Lower lobe of right lung (tissue), 2 donors: Measurements from ENCODE around the gene LRFN4. TPM values are rescaled to one million over a fixed set of nuclear protein-coding genes. Genes with fewer than 3 reads are reported as not detected.

ENCODE experiments used
- ATAC-seq, 2 donors: fragments of 200-7000 bp; cut with Tn5 transposase; one replicate each; pipeline ENCODE4 v1.9.1; 2020 to 2022; ENCODE audit warnings: mild to moderate bottlenecking in 2 of 2, moderate library complexity in 2 of 2
- DNase-seq: peaks from one replicate; pipeline ENCODE4 v3.0.0-alpha.2; 2020
- H3K27ac ChIP-seq: fragments of 200-600 bp; one replicate; pipeline ENCODE4 v1.8.0; 2022
- H3K27me3 ChIP-seq: fragments of 200-600 bp; one replicate; pipeline ENCODE4 v1.8.0; 2022; ENCODE audit warnings: low read depth
- H3K36me3 ChIP-seq: fragments of 200-600 bp; one replicate; pipeline ENCODE4 v1.8.0; 2022; ENCODE audit warnings: mild to moderate bottlenecking
- H3K4me1 ChIP-seq: fragments of 200-600 bp; one replicate; pipeline ENCODE4 v1.8.0; 2022
- H3K4me3 ChIP-seq: fragments of 200-600 bp; one replicate; pipeline ENCODE4 v1.8.0; 2022; ENCODE audit warnings: mild to moderate bottlenecking
- H3K9me3 ChIP-seq: fragments of 200-600 bp; one replicate; pipeline ENCODE4 v1.8.0; 2022
- intact Hi-C: fragments of 100-400 bp; cut with DNase I; formaldehyde crosslinking; loops from one replicate; pipeline ENCODE4 v1.11.0; 2022
- long read RNA-seq: library from polyadenylated mRNA; unstranded; transcript quantifications from one replicate; pipeline ENCODE4 v2.0.0, GENCODE V29; 2021
- total RNA-seq: library from RNA; stranded (reverse); fragmentation: NEBNext Ultra II Directional; extraction: Animal tissue kit (Norgen Biotek cat#: 25700); gene quantifications from one replicate; pipeline ENCODE4 v1.2.1, GENCODE V29; 2021
- TF ChIP-seq, protein P1 (sequence below): fragments of 200-600 bp; IDR thresholded peaks from one replicate; pipeline ENCODE4 v1.8.0; 2022; ENCODE audit warnings: antibody characterized with exemption, mild to moderate bottlenecking
- donor health status: DM: no; HTN: yes; CAD: no; lungs with severe emphysema.

Gene LRFN4
- 15.7 TPM for total RNA-seq
- long read RNA-seq, transcript LRFN4-201 (2 exons, 2,431 nt): major isoform, 26 of 43 reads
- long read RNA-seq, partial matches to known transcripts: 0 of 43 reads
- long read RNA-seq, other reads (novel, unspliced or antisense): 17 of 43 reads

- H3K27ac ChIP-seq: peak within 1 kb of the TSS; percentile 91
- ATAC-seq (peak; percentile 43 to 53), DNase-seq (no peak)
- H3K4me3 ChIP-seq: peak within 1 kb of the TSS; percentile 66
- TF ChIP-seq, protein P1, sequence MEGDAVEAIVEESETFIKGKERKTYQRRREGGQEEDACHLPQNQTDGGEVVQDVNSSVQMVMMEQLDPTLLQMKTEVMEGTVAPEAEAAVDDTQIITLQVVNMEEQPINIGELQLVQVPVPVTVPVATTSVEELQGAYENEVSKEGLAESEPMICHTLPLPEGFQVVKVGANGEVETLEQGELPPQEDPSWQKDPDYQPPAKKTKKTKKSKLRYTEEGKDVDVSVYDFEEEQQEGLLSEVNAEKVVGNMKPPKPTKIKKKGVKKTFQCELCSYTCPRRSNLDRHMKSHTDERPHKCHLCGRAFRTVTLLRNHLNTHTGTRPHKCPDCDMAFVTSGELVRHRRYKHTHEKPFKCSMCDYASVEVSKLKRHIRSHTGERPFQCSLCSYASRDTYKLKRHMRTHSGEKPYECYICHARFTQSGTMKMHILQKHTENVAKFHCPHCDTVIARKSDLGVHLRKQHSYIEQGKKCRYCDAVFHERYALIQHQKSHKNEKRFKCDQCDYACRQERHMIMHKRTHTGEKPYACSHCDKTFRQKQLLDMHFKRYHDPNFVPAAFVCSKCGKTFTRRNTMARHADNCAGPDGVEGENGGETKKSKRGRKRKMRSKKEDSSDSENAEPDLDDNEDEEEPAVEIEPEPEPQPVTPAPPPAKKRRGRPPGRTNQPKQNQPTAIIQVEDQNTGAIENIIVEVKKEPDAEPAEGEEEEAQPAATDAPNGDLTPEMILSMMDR: no peak
- intact Hi-C loops: no loop called here
- peaks cover 9% of the 10 kb centered on the region for H3K4me1 ChIP-seq
- H3K27me3 ChIP-seq: no peaks in the 10 kb centered on the region
- no peaks in the 10 kb centered on the region for H3K9me3 ChIP-seq
- no peaks in the 10 kb centered on the region for H3K36me3 ChIP-seq
Measured at GRCh38 chr11:66856496-66857233, at the start of gene LRFN4. LRFN4 (plus strand) TSS chr11:66857064; CDS start chr11:66857745, 681 bp downstream.

DNA sequence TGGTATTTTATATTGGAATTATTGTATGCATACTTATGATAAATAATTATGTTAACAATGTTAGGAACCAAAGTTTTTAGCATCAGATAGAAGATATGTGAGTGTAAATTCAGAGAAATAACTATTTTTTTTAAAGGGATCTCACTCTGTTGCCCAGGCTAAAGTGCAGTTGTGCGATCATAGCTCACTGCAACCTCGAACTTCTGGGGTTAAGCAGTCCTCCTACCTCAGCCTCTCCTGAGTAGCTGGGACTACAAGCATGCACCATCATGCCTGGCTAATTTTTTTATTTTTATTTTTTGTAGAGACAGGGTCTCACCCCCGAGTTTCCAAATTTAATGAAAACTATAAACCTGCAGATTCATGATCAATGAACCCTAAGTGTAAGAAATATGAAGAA lies 47.3 kb upstream of the LRFN4 start:
- H3K9me3 ChIP-seq: no peaks in the 10 kb centered on the region
- intact Hi-C loops: no loop called here
- H3K4me3 ChIP-seq: no peak overlapping the region
- no peak for ATAC-seq
- no peaks in the 10 kb centered on the region for H3K27me3 ChIP-seq
- H3K36me3 ChIP-seq: no peaks in the 10 kb centered on the region
- no peak for DNase-seq
- no peak overlapping the region for H3K27ac ChIP-seq
- no peaks in the 10 kb centered on the region for H3K4me1 ChIP-seq
- TF ChIP-seq, protein P1: no peak

DNA sequence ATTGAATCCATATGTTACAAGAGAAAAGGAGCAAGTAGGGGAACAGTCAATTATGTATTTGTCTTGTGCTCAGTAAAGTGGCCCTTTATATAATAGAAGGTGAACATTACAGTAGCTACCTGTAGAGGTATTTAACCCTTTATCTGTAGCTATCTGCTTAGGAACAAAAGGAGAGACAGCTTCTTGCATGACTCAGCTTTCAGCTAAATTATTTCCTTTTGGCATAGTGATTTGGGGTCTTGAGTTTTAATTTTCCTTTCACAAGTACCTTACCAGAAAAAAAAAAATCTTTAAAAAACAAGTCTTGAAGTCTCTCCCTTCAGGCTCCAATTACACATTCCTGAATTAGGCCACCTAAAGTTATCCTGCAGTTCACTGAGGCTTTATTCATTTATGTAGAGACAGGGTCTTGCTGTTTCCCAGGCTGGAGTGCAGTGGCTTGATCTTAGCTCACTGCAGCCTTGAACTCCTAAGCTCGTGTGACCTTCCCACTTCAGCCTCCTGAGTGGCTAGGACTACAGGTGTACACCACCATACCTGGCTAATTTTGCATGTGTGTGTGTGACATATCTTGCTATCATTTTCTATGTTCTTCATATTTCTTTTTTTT lies 46.2 kb upstream of the LRFN4 start:
- no peaks in the 10 kb centered on the region for H3K36me3 ChIP-seq
- H3K4me1 ChIP-seq: no peaks in the 10 kb centered on the region
- no peak for DNase-seq
- no peak overlapping the region for H3K27ac ChIP-seq
- TF ChIP-seq, protein P1: no peak
- no peak for ATAC-seq
- H3K4me3 ChIP-seq: no peak overlapping the region
- intact Hi-C loops: no loop called here
- no peaks in the 10 kb centered on the region for H3K27me3 ChIP-seq
- no peaks in the 10 kb centered on the region for H3K9me3 ChIP-seq

DNA sequence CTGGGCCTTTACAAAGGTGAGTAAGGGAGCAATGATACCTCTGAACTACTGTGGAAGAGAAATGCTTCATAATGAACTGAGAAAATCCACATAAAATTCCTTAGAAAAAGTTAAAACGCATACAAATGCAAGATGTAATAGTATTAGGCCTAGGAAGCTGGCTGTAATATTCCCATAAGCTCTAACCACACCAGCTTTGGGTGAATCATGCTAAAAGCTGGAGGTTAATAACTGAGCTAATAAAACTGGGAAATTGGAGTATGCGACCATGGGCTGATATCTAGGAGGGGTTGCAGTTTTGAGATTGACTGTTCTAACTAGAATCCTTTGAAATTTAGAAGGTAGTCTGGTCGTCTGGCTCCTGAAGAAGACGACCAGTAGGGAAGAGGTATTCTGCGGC lies 42.2 kb upstream of the LRFN4 start:
- intact Hi-C loops: no loop called here
- Histone ChIP-seq H3K36me3 (no peaks in the 10 kb centered on the region), H3K4me3 (no peak overlapping the region), H3K4me1 (no peaks in the 10 kb centered on the region), H3K27ac (no peak overlapping the region), H3K27me3 (no peaks in the 10 kb centered on the region), H3K9me3 (no peaks in the 10 kb centered on the region)
- TF ChIP-seq, protein P1: no peak
- ATAC-seq (no peak), DNase-seq (no peak)

GRCh38 chr11:66815646-66816045 lies 41.2 kb upstream of the LRFN4 start:
- Histone ChIP-seq H3K27ac (no peak overlapping the region), H3K4me1 (no peaks in the 10 kb centered on the region), H3K9me3 (no peaks in the 10 kb centered on the region), H3K4me3 (no peak overlapping the region), H3K36me3 (no peaks in the 10 kb centered on the region), H3K27me3 (no peaks in the 10 kb centered on the region)
- intact Hi-C loops: no loop called here
- TF ChIP-seq, protein P1: no peak
- ATAC-seq (no peak), DNase-seq (no peak)
